HG03565 (cell line): ENCODE results near the gene CHTF18.

Experiments used
- ATAC-seq: cut with Tn5 transposase; IDR thresholded peaks from one replicate; pipeline ENCODE4 v1.9.1; 2021; ENCODE audit warnings: mild to moderate bottlenecking, moderate library complexity; ENCODE audit not compliant: unreplicated experiment

Gene CHTF18

GRCh38 chr16:842711-843560, 54.5 kb downstream of the CHTF18 start:
- ATAC-seq: no peak

GRCh38 chr16:843771-844170, 55.4 kb downstream of the CHTF18 start:
- no peak for ATAC-seq

GRCh38 chr16:844638-845350, 56.4 kb downstream of the CHTF18 start:
- no peak for ATAC-seq

- no peak for ATAC-seq
Observed at GRCh38 chr16:845351-845745, 56.9 kb downstream of the CHTF18 start.

- no peak for ATAC-seq
Observed at GRCh38 chr16:847151-847550, 58.7 kb downstream of the CHTF18 start.
